Lower leg skin (tissue), 4 donors: Measurements from ENCODE around the gene OAS3. TPM values are rescaled to one million over a fixed set of nuclear protein-coding genes. Genes with fewer than 3 reads are reported as not detected.

Experiments
- DNase-seq, 2 donors: peaks; one replicate each; pipeline ENCODE4 v3.0.0-alpha.2; 2019; ENCODE audit warnings: low spot score in 2 of 2
- H3K4me3 ChIP-seq: fragments of 200-600 bp; sonication (generic); 2 replicates; pipeline ENCODE4 v1.5.1; 2017; ENCODE audit warnings: mild to moderate bottlenecking, low read depth; ENCODE audit not compliant: poor library complexity, severe bottlenecking
- CTCF ChIP-seq, 3 donors: fragments of 450-650 bp; IDR thresholded peaks; one replicate each; pipeline ENCODE4 v1.5.1; 2016; ENCODE audit warnings: antibody characterized with exemption in 3 of 3, mild to moderate bottlenecking in 3 of 3, moderate library complexity in 2 of 3
- POLR2A ChIP-seq, 2 donors: fragments of 450-650 bp; IDR thresholded peaks; one replicate each; pipeline ENCODE4 v1.6.1; 2016 to 2017; ENCODE audit warnings: antibody characterized with exemption in 2 of 2, mild to moderate bottlenecking in 1 of 2, moderate library complexity in 1 of 2
- WGBS, 2 donors: methylation state at CpG; one replicate each; pipeline ENCODE4 v1.1.5; 2018; 5-methylcytosine and 5-hydroxymethylcytosine counted together
- intact Hi-C: fragments of 100-400 bp; cut with DNase I; formaldehyde crosslinking; loops from one replicate; pipeline ENCODE4 v1.15.0; 2023; ENCODE audit warnings: low total_unique reads
- total RNA-seq, 4 donors: library from RNA; depleted of rRNA; stranded (reverse); fragments of >200 nt; gene quantifications; one replicate each; pipeline ENCODE4 v1.1.0, GENCODE V29; 2016

Gene OAS3
- total RNA-seq, 4 donors from 2014 or later = 9.4 to 18.9 (median 15.9) TPM

GRCh38 chr12:112996501-112996900 is 58.2 kb downstream of the OAS3 start:
- DNase-seq = no peak
- TF ChIP-seq POLR2A (IDR thresholded peaks at IDR 0.05) (no peak), CTCF (IDR thresholded peaks at IDR 0.05) (no peak)
- H3K4me3 ChIP-seq = no peak overlapping the region
- intact Hi-C loops = no loop called here
- WGBS, 2 donors = 81 to 88% methylated on average over 8 of the region's 8 CpGs

GRCh38 chr12:112997506-112997905 is 59.2 kb downstream of the OAS3 start:
- intact Hi-C loops = no loop called here
- no peak for DNase-seq
- 90 to 97% methylated on average over 7 of the region's 7 CpGs for WGBS, 2 donors
- H3K4me3 ChIP-seq = no peak overlapping the region
- TF ChIP-seq POLR2A (IDR thresholded peaks at IDR 0.05) = no peak
- no peak for TF ChIP-seq CTCF (IDR thresholded peaks at IDR 0.05)

- DNase-seq = no peak
- TF ChIP-seq POLR2A (IDR thresholded peaks at IDR 0.05) (no peak), CTCF (IDR thresholded peaks at IDR 0.05) (no peak)
- intact Hi-C loops = no loop called here
- 66 to 77% methylated on average over 12 of the region's 12 CpGs for WGBS, 2 donors
- no peak overlapping the region for H3K4me3 ChIP-seq
These were observed 60.9 kb downstream of the OAS3 start for GRCh38 chr12:112998987-112999767.

- no peak for DNase-seq
- H3K4me3 ChIP-seq = no peak overlapping the region
- intact Hi-C loops = no loop called here
- TF ChIP-seq POLR2A (IDR thresholded peaks at IDR 0.05) (no peak), CTCF (IDR thresholded peaks at IDR 0.05) (no peak)
- 94% methylated on average over 6 of the region's 6 CpGs for WGBS, 2 donors
These were observed 62.2 kb downstream of the OAS3 start for GRCh38 chr12:113000433-113000832.

- WGBS, 2 donors = 82 to 88% methylated on average over 4 of the region's 4 CpGs
- DNase-seq = no peak
- H3K4me3 ChIP-seq = no peak overlapping the region
- intact Hi-C loops = no loop called here
- TF ChIP-seq POLR2A (IDR thresholded peaks at IDR 0.05) (no peak), CTCF (IDR thresholded peaks at IDR 0.05) (no peak)
These were observed 63.9 kb downstream of the OAS3 start for GRCh38 chr12:113002155-113002554.

GRCh38 chr12:113002676-113003075 is 64.4 kb downstream of the OAS3 start:
- H3K4me3 ChIP-seq = no peak overlapping the region
- no peak for DNase-seq
- intact Hi-C loops = no loop called here
- TF ChIP-seq CTCF (IDR thresholded peaks at IDR 0.05) = no peak
- no peak for TF ChIP-seq POLR2A (IDR thresholded peaks at IDR 0.05)
- WGBS, 2 donors = 92 to 95% methylated on average over 5 of the region's 5 CpGs
